ENCODE data around the gene HKDC1. TPM values are rescaled to one million over a fixed set of nuclear protein-coding genes. Genes with fewer than 3 reads are reported as not detected.
A peak's percentile ranks its signal among the peaks of the same experiment; 100 is the strongest.

HKDC1 gene
- total RNA-seq, 1 experiment from 2014 or later: not detected

DNA sequence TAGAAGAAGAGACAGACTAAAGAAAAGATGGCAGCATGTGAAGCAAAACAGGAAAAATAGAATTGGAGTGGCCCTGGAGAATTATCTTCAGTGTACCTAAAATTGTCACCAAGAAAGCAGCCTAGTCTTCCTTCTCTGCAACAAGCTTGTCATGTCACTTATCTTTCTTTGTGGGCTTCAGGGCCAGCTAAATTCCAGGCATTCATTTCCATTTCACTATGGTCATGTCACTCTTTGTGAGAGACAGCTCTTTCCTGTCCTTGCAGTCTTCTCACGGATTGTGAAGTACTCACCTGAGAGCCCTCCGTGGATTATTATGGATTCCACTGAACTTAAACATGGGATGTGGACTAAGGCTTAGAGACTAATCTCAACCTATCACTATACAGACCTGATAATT, 9.0 kb upstream of the HKDC1 start:
- H3K4me1 ChIP-seq (ENCODE audit: low read length): peaks cover 5% of the 10 kb centered on the region; the same call in 1 of the 2 replicates
- H3K4me2 ChIP-seq (ENCODE audit: low read depth, low read length, poor library complexity, severe bottlenecking): no peak overlapping the region
- H3K27me3 ChIP-seq (ENCODE audit: low read length): no peaks in the 10 kb centered on the region
- H3K27ac ChIP-seq (ENCODE audit: low read length): no peak overlapping the region
- H2AFZ ChIP-seq (ENCODE audit: low read length): no peak overlapping the region
- no peaks in the 10 kb centered on the region for H3K9me2 ChIP-seq (replicated peaks; ENCODE audit: insufficient read depth, low read length)
- no peak overlapping the region for H3K9ac ChIP-seq (ENCODE audit: low read length)
- H3K9me3 ChIP-seq (ENCODE audit: low read length): no peaks in the 10 kb centered on the region
- H3K4me3 ChIP-seq (ENCODE audit: low read length): no peak overlapping the region
- no peak for DNase-seq
- H4K20me1 ChIP-seq (ENCODE audit: insufficient read depth, low read depth, low read length): no peaks in the 10 kb centered on the region
- no peaks in the 10 kb centered on the region for H3K79me2 ChIP-seq (ENCODE audit: low read length)
- H3K36me3 ChIP-seq (ENCODE audit: insufficient read depth, low read length): peaks cover 16% of the 10 kb centered on the region

DNA sequence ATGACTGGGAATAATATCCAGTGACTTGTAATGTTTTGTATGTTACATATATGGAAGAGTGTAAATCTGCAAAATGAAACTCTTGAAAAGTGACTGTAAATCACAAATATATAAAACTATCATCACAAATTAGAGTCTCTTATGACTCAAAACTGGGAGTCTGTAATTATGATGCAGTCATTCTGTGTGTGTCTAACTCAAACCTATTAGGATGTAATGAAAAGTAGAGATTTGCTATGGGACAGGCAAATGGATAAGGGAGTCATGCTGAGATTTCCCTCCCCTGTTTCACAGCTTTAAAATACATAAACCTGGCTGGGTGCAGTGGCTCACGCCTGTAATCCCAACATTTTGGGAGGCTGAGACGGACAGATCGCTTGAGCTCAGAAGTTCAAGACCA, 8.6 kb upstream of the HKDC1 start:
- Histone ChIP-seq H3K9ac (ENCODE audit: low read length) (no peak overlapping the region), H3K36me3 (ENCODE audit: insufficient read depth, low read length) (peaks cover 14% of the 10 kb centered on the region), H3K4me3 (ENCODE audit: low read length) (no peak overlapping the region), H3K27me3 (ENCODE audit: low read length) (no peaks in the 10 kb centered on the region), H4K20me1 (ENCODE audit: insufficient read depth, low read depth, low read length) (no peaks in the 10 kb centered on the region), H3K4me1 (ENCODE audit: low read length) (peaks cover 5% of the 10 kb centered on the region; the same call in 1 of the 2 replicates), H3K27ac (ENCODE audit: low read length) (no peak overlapping the region), H3K9me2 (replicated peaks; ENCODE audit: insufficient read depth, low read length) (no peaks in the 10 kb centered on the region), H3K9me3 (ENCODE audit: low read length) (no peaks in the 10 kb centered on the region), H3K4me2 (ENCODE audit: low read depth, low read length, poor library complexity, severe bottlenecking) (no peak overlapping the region), H2AFZ (ENCODE audit: low read length) (no peak overlapping the region), H3K79me2 (ENCODE audit: low read length) (no peaks in the 10 kb centered on the region)
- DNase-seq: no peak

GRCh38 chr10:69213591-69214311, 6.4 kb upstream of the HKDC1 start:
- no peak for DNase-seq
- Histone ChIP-seq H2AFZ (ENCODE audit: low read length) (no peak overlapping the region), H3K36me3 (ENCODE audit: insufficient read depth, low read length) (peaks cover under 1% of the 10 kb centered on the region), H4K20me1 (ENCODE audit: insufficient read depth, low read depth, low read length) (no peaks in the 10 kb centered on the region), H3K27ac (ENCODE audit: low read length) (no peak overlapping the region), H3K27me3 (ENCODE audit: low read length) (no peaks in the 10 kb centered on the region), H3K4me2 (ENCODE audit: low read depth, low read length, poor library complexity, severe bottlenecking) (no peak overlapping the region), H3K79me2 (ENCODE audit: low read length) (no peaks in the 10 kb centered on the region), H3K4me1 (ENCODE audit: low read length) (peaks cover 5% of the 10 kb centered on the region; the same call in 1 of the 2 replicates), H3K9me2 (replicated peaks; ENCODE audit: insufficient read depth, low read length) (no peaks in the 10 kb centered on the region), H3K4me3 (ENCODE audit: low read length) (no peak overlapping the region), H3K9me3 (ENCODE audit: low read length) (no peaks in the 10 kb centered on the region), H3K9ac (ENCODE audit: low read length) (no peak overlapping the region)

DNA sequence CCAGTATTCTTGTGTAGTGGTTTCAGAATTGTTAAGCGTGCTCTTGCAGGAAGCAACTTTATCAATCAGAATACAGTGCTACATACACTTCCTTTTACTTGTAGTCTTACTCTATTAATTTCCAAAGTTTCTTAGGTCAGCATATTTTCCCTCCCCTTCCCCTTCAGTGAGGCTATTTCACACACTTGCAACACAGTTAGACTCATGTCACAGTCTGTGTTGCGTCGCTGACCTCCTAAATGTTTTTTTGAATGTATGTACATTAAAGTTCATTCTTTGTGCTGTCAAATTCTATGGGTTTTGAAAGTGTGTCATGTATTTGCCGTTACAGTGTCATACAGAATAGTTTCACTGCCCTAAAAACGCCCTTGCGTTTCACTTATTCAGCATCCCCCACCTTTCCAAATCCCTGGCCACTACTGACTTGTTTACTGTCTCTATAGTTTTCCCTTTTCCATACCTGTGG, 5.4 kb upstream of the HKDC1 start:
- Histone ChIP-seq H3K9me3 (ENCODE audit: low read length) (no peaks in the 10 kb centered on the region), H3K27me3 (ENCODE audit: low read length) (no peaks in the 10 kb centered on the region), H3K4me1 (ENCODE audit: low read length) (peaks cover 5% of the 10 kb centered on the region; the same call in 1 of the 2 replicates), H3K9me2 (replicated peaks; ENCODE audit: insufficient read depth, low read length) (no peaks in the 10 kb centered on the region), H3K9ac (ENCODE audit: low read length) (no peak overlapping the region), H2AFZ (ENCODE audit: low read length) (no peak overlapping the region), H3K36me3 (ENCODE audit: insufficient read depth, low read length) (no peaks in the 10 kb centered on the region), H3K4me2 (ENCODE audit: low read depth, low read length, poor library complexity, severe bottlenecking) (no peak overlapping the region), H3K27ac (ENCODE audit: low read length) (no peak overlapping the region), H3K79me2 (ENCODE audit: low read length) (no peaks in the 10 kb centered on the region), H3K4me3 (ENCODE audit: low read length) (no peak overlapping the region), H4K20me1 (ENCODE audit: insufficient read depth, low read depth, low read length) (no peaks in the 10 kb centered on the region)
- DNase-seq: no peak

GRCh38 chr10:69215405-69216171, 4.5 kb upstream of the HKDC1 start:
- H3K27ac ChIP-seq (ENCODE audit: low read length): no peak overlapping the region
- H3K9ac ChIP-seq (ENCODE audit: low read length): no peak overlapping the region
- H3K27me3 ChIP-seq (ENCODE audit: low read length): no peaks in the 10 kb centered on the region
- H4K20me1 ChIP-seq (ENCODE audit: insufficient read depth, low read depth, low read length): no peaks in the 10 kb centered on the region
- H3K4me3 ChIP-seq (ENCODE audit: low read length): no peak overlapping the region
- H3K9me3 ChIP-seq (ENCODE audit: low read length): no peaks in the 10 kb centered on the region
- H3K9me2 ChIP-seq (replicated peaks; ENCODE audit: insufficient read depth, low read length): no peaks in the 10 kb centered on the region
- DNase-seq: no peak
- H2AFZ ChIP-seq (ENCODE audit: low read length): peak overlapping the region; percentile 57; the same call in 1 of the 2 replicates
- no peaks in the 10 kb centered on the region for H3K79me2 ChIP-seq (ENCODE audit: low read length)
- peak overlapping the region; percentile 27 for H3K4me2 ChIP-seq (ENCODE audit: low read depth, low read length, poor library complexity, severe bottlenecking)
- no peaks in the 10 kb centered on the region for H3K36me3 ChIP-seq (ENCODE audit: insufficient read depth, low read length)
- peaks cover 5% of the 10 kb centered on the region; the same call in 1 of the 2 replicates for H3K4me1 ChIP-seq (ENCODE audit: low read length)

- no peaks in the 10 kb centered on the region for H3K9me3 ChIP-seq (ENCODE audit: low read length)
- H3K4me1 ChIP-seq (ENCODE audit: low read length): peaks cover 5% of the 10 kb centered on the region; the same call in 1 of the 2 replicates
- H3K27ac ChIP-seq (ENCODE audit: low read length): no peak overlapping the region
- no peak overlapping the region for H3K4me3 ChIP-seq (ENCODE audit: low read length)
- H3K36me3 ChIP-seq (ENCODE audit: insufficient read depth, low read length): no peaks in the 10 kb centered on the region
- H3K4me2 ChIP-seq (ENCODE audit: low read depth, low read length, poor library complexity, severe bottlenecking): no peak overlapping the region
- no peaks in the 10 kb centered on the region for H4K20me1 ChIP-seq (ENCODE audit: insufficient read depth, low read depth, low read length)
- no peak overlapping the region for H3K9ac ChIP-seq (ENCODE audit: low read length)
- H3K9me2 ChIP-seq (replicated peaks; ENCODE audit: insufficient read depth, low read length): no peaks in the 10 kb centered on the region
- no peaks in the 10 kb centered on the region for H3K79me2 ChIP-seq (ENCODE audit: low read length)
- H2AFZ ChIP-seq (ENCODE audit: low read length): no peak overlapping the region
- H3K27me3 ChIP-seq (ENCODE audit: low read length): no peaks in the 10 kb centered on the region
- DNase-seq: no peak
Measured at GRCh38 chr10:69216577-69217118, 3.5 kb upstream of the HKDC1 start.

DNA sequence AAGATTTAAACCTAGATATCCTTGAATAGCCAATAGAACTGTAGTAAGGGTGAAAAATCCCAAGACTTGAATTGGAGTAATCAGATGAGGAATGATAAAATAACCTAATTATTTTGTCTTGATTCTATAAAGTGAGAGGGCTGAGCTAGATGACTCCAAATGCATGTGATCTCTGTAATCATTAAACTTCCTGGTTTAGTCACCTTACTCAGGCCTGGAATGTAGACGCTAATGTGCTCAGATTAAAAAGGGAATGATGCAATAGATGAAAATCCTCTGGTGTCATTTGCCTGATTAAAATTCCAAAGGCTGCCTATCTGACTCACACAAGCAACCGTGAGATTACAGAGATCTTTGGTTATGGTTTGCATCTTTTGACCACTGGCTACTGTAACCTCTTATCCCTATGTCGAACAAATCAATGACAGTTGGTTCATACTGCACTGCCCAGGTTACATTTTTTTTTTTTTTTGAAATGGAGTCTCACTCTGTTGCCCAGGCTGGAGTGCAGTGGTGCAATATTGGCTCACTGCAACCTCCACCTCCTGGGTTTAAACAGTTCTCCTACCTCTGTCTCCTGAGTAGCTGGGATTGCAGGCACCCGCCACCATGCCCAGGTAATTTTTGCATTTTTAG, 2.9 kb upstream of the HKDC1 start:
- H2AFZ ChIP-seq (ENCODE audit: low read length): no peak overlapping the region
- H3K9ac ChIP-seq (ENCODE audit: low read length): no peak overlapping the region
- DNase-seq: no peak

GRCh38 chr10:69218831-69219230, 1.3 kb upstream of the HKDC1 start:
- H3K4me1 ChIP-seq (ENCODE audit: low read length): peaks cover 13% of the 10 kb centered on the region
- DNase-seq: no peak
- H4K20me1 ChIP-seq (ENCODE audit: insufficient read depth, low read depth, low read length): no peaks in the 10 kb centered on the region
- H3K27ac ChIP-seq (ENCODE audit: low read length): no peak overlapping the region
- no peaks in the 10 kb centered on the region for H3K9me2 ChIP-seq (replicated peaks; ENCODE audit: insufficient read depth, low read length)
- no peak overlapping the region for H3K4me3 ChIP-seq (ENCODE audit: low read length)
- no peak overlapping the region for H3K4me2 ChIP-seq (ENCODE audit: low read depth, low read length, poor library complexity, severe bottlenecking)
- no peaks in the 10 kb centered on the region for H3K9me3 ChIP-seq (ENCODE audit: low read length)
- no peaks in the 10 kb centered on the region for H3K79me2 ChIP-seq (ENCODE audit: low read length)
- H3K36me3 ChIP-seq (ENCODE audit: insufficient read depth, low read length): no peaks in the 10 kb centered on the region
- H2AFZ ChIP-seq (ENCODE audit: low read length): no peak overlapping the region
- H3K9ac ChIP-seq (ENCODE audit: low read length): no peak overlapping the region
- no peaks in the 10 kb centered on the region for H3K27me3 ChIP-seq (ENCODE audit: low read length)

More for the DNA sequence above, 2.9 kb upstream of the HKDC1 start:
- Histone ChIP-seq H3K9me2 (replicated peaks; ENCODE audit: insufficient read depth, low read length) (no peaks in the 10 kb centered on the region), H3K4me3 (ENCODE audit: low read length) (no peak overlapping the region), H3K27ac (ENCODE audit: low read length) (no peak overlapping the region), H3K9me3 (ENCODE audit: low read length) (no peaks in the 10 kb centered on the region), H3K27me3 (ENCODE audit: low read length) (no peaks in the 10 kb centered on the region), H3K36me3 (ENCODE audit: insufficient read depth, low read length) (no peaks in the 10 kb centered on the region), H3K79me2 (ENCODE audit: low read length) (no peaks in the 10 kb centered on the region), H3K4me1 (ENCODE audit: low read length) (peaks cover 5% of the 10 kb centered on the region; the same call in 1 of the 2 replicates), H4K20me1 (ENCODE audit: insufficient read depth, low read depth, low read length) (no peaks in the 10 kb centered on the region), H3K4me2 (ENCODE audit: low read depth, low read length, poor library complexity, severe bottlenecking) (no peak overlapping the region)

All from Karpas-422 (cell line).